ENCODE results near the gene FCER2.

- TF ChIP-seq, protein P1, sequence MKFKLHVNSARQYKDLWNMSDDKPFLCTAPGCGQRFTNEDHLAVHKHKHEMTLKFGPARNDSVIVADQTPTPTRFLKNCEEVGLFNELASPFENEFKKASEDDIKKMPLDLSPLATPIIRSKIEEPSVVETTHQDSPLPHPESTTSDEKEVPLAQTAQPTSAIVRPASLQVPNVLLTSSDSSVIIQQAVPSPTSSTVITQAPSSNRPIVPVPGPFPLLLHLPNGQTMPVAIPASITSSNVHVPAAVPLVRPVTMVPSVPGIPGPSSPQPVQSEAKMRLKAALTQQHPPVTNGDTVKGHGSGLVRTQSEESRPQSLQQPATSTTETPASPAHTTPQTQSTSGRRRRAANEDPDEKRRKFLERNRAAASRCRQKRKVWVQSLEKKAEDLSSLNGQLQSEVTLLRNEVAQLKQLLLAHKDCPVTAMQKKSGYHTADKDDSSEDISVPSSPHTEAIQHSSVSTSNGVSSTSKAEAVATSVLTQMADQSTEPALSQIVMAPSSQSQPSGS (CRISPR knock-in tag; IDR thresholded peaks at IDR 0.05), result no peak
- TF ChIP-seq DR1 (CRISPR knock-in tag; IDR thresholded peaks at IDR 0.05) (no peak), KDM3A (CRISPR knock-in tag; IDR thresholded peaks at IDR 0.05; ENCODE audit: low read depth) (no peak)
Observed at GRCh38 chr19:7705387-7706187, 3.7 kb upstream of the FCER2 start.
